Keratinocyte (primary cell): ENCODE data around the gene WDR19. TPM values are rescaled to one million over a fixed set of nuclear protein-coding genes. Genes with fewer than 3 reads are reported as not detected.

ENCODE experiments used
- DNase-seq: peaks from one replicate; pipeline ENCODE4 v3.0.0-alpha.2; 2011; ENCODE audit warnings: low read depth, missing footprints, low spot score
- FAIRE-seq: peaks from 2 replicates; lab custom pipeline; 2011; peaks lifted over from hg19 to GRCh38; lab: Jason Lieb, UNC
- H2AFZ ChIP-seq: 2 replicates; pipeline ENCODE4 v1.6.0; 2012; ENCODE audit warnings: low read length, control low read depth, inconsistent platforms; ENCODE audit not compliant: control insufficient read depth
- H3K27ac ChIP-seq: 2 replicates; pipeline ENCODE4 v1.5.1; 2011; ENCODE audit warnings: low read length; ENCODE audit not compliant: control insufficient read depth, insufficient read depth
- H3K27me3 ChIP-seq: 3 replicates; pipeline ENCODE4 v1.6.0; 2011; ENCODE audit warnings: low read length; ENCODE audit not compliant: control insufficient read depth, insufficient read depth; ENCODE audit errors: extremely low read depth
- H3K36me3 ChIP-seq, 2 experiments: 2 replicates in 1 of 2; 3 replicates in 1 of 2; pipeline ENCODE4 v1.5.1; 2011; ENCODE audit warnings: low read length in 2 of 2, mild to moderate bottlenecking in 1 of 2; ENCODE audit not compliant: control insufficient read depth in 2 of 2, insufficient read depth in 2 of 2; ENCODE audit errors: extremely low read depth in 1 of 2
- H3K4me1 ChIP-seq: 3 replicates; pipeline ENCODE4 v1.5.1; 2011; ENCODE audit warnings: low read length; ENCODE audit not compliant: control insufficient read depth, insufficient read depth; ENCODE audit errors: extremely low read depth
- H3K4me2 ChIP-seq: 3 replicates; pipeline ENCODE4 v1.6.0; 2011; ENCODE audit warnings: low read depth, low read length; ENCODE audit not compliant: control insufficient read depth, insufficient read depth; ENCODE audit errors: extremely low read depth
- H3K4me3 ChIP-seq, 3 experiments: fragments of 200-600 bp in 1 of 3; sonication (generic) in 1 of 3; 2 replicates in 2 of 3; 3 replicates in 1 of 3; pipeline ENCODE4 v1.5.1; 2011 to 2016; ENCODE audit warnings: low read length in 3 of 3, mild to moderate bottlenecking in 3 of 3, control low read depth in 2 of 3, inconsistent platforms in 1 of 3, low read depth in 1 of 3, mixed read lengths in 1 of 3, mixed run types in 1 of 3, moderate library complexity in 1 of 3; ENCODE audit not compliant: control insufficient read depth in 2 of 3, insufficient read depth in 2 of 3; ENCODE audit errors: extremely low read depth in 1 of 3
- H3K79me2 ChIP-seq: 2 replicates; pipeline ENCODE4 v1.6.0; 2012; ENCODE audit warnings: low read length; ENCODE audit not compliant: control insufficient read depth, insufficient read depth
- H3K9ac ChIP-seq: 3 replicates; pipeline ENCODE4 v1.6.0; 2011; ENCODE audit warnings: low read length; ENCODE audit not compliant: control insufficient read depth, insufficient read depth; ENCODE audit errors: extremely low read depth
- H3K9me1 ChIP-seq: 3 replicates; pipeline ENCODE4 v1.6.0; 2011; ENCODE audit warnings: low read length; ENCODE audit not compliant: control insufficient read depth, insufficient read depth; ENCODE audit errors: extremely low read depth
- H3K9me3 ChIP-seq: 2 replicates; pipeline ENCODE4 v1.5.1; 2012; ENCODE audit warnings: low read depth, low read length; ENCODE audit not compliant: control insufficient read depth
- H4K20me1 ChIP-seq: 3 replicates; pipeline ENCODE4 v1.6.0; 2011; ENCODE audit warnings: low read length; ENCODE audit not compliant: control insufficient read depth, insufficient read depth; ENCODE audit errors: extremely low read depth
- CTCF ChIP-seq, 3 experiments: IDR thresholded peaks in 1 of 3; conservative IDR thresholded peaks in 1 of 3; optimal IDR thresholded peaks in 1 of 3; 2 replicates in 2 of 3; 3 replicates in 1 of 3; pipeline versions ENCODE3 to v1.5.1; 2011; ENCODE audit warnings: low read length in 3 of 3, mild to moderate bottlenecking in 3 of 3, moderate library complexity in 2 of 3, control low read depth in 1 of 3, inconsistent platforms in 1 of 3; ENCODE audit not compliant: insufficient read depth in 2 of 3; ENCODE audit errors: extremely low read depth in 1 of 3
- EZH2 ChIP-seq: IDR thresholded peaks from one replicate; pipeline ENCODE4 v1.6.1; 2012; ENCODE audit warnings: inconsistent platforms, mild to moderate bottlenecking, low read length, moderate library complexity
- dilution Hi-C: fragments of 300-500 bp; cut with MboI; formaldehyde crosslinking; loops from one replicate; pipeline ENCODE4 v1.7.0; 2020; ENCODE audit warnings: low sequenced_read_pairs; ENCODE audit not compliant: extremely low pct_ligation_motif_present
- polyA plus RNA-seq, 5 experiments: library from polyadenylated mRNA; depleted of rRNA in 3 of 5; stranded (reverse) in 3 of 5; stranded (forward) in 1 of 5; unstranded in 1 of 5; fragments of >200 nt; gene quantifications; 1 replicate in 1 of 5; 2 replicates in 3 of 5; 3 replicates in 1 of 5; pipeline versions ENCODE4 v1.2.1 to v1.2.3, GENCODE V29; 2011 to 2012; ENCODE audit warnings: missing spikeins in 2 of 5, low read depth in 1 of 5, low replicate concordance in 1 of 5

WDR19 gene
- polyA plus RNA-seq, 1 donor (not counting 4 experiments of a cell fraction or from before 2014, with no cell fraction given) = 25.3 TPM

DNA sequence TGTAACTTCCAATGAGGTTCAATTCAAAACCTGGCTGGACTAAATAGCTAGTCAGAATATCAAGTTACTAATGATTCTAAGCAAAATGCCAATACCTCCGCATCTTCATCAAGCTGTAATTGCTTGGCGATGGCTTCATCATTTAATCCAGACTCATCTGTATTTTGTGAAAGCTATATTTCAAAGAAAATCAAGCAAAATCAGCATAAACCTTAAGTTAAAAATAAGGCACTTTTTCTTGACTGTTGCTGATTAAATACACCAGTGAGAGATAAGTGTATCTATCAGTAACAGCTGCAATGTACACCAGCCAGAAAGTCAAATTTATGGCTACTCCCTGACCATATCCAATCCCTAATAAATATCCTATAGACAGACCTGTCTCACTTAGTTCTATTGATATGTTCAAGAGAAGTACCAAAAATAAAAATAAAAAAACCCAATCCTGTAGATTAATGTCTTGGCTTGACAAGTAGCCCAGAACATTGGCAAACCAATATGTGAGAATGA, 144.2 kb downstream of the WDR19 start:
- H3K4me1 ChIP-seq = no peaks in the 10 kb centered on the region
- H3K36me3 ChIP-seq = peaks cover 1 to 3% of the 10 kb centered on the region in 2 experiments
- H3K4me3 ChIP-seq = no peak overlapping the region
- no peak overlapping the region for H2AFZ ChIP-seq
- no peak overlapping the region for H3K9ac ChIP-seq
- no peak for TF ChIP-seq EZH2
- TF ChIP-seq CTCF (optimal IDR thresholded peaks at IDR 0.05 in 1 of 3, IDR thresholded peaks at IDR 0.05 in 1 of 3, conservative IDR thresholded peaks at IDR 0.05 in 1 of 3; ENCODE audit: extremely low read depth in 1 of 3, insufficient read depth in 2 of 3, low read length in 3 of 3) = no peak
- no peaks in the 10 kb centered on the region for H3K9me1 ChIP-seq
- DNase-seq = no peak
- H3K27me3 ChIP-seq = no peaks in the 10 kb centered on the region
- dilution Hi-C loops = no loop called here
- no peak overlapping the region for H3K4me2 ChIP-seq
- H4K20me1 ChIP-seq = no peaks in the 10 kb centered on the region
- no peak overlapping the region for H3K27ac ChIP-seq
- no peaks in the 10 kb centered on the region for H3K9me3 ChIP-seq
- FAIRE-seq = no peak
- peaks cover 16% of the 10 kb centered on the region for H3K79me2 ChIP-seq

GRCh38 chr4:39330353-39330752, 148.0 kb downstream of the WDR19 start:
- H3K4me1 ChIP-seq = no peaks in the 10 kb centered on the region
- H3K9me3 ChIP-seq = no peaks in the 10 kb centered on the region
- H3K36me3 ChIP-seq = peaks cover 1 to 3% of the 10 kb centered on the region in 2 experiments
- H3K4me2 ChIP-seq = no peak overlapping the region
- no peaks in the 10 kb centered on the region for H3K9me1 ChIP-seq
- no peak overlapping the region for H3K4me3 ChIP-seq
- peaks cover 36% of the 10 kb centered on the region for H3K79me2 ChIP-seq
- H3K27me3 ChIP-seq = no peaks in the 10 kb centered on the region
- no peak overlapping the region for H3K9ac ChIP-seq
- TF ChIP-seq EZH2 (no peak), CTCF (optimal IDR thresholded peaks at IDR 0.05 in 1 of 3, IDR thresholded peaks at IDR 0.05 in 1 of 3, conservative IDR thresholded peaks at IDR 0.05 in 1 of 3; ENCODE audit: extremely low read depth in 1 of 3, insufficient read depth in 2 of 3, low read length in 3 of 3) (no peak)
- H3K27ac ChIP-seq = no peak overlapping the region
- H2AFZ ChIP-seq = no peak overlapping the region
- H4K20me1 ChIP-seq = no peaks in the 10 kb centered on the region
- FAIRE-seq = no peak
- dilution Hi-C loops = no loop called here
- no peak for DNase-seq
